GM18867 (cell line): ENCODE results near the gene PRSS58.

ENCODE experiments used
- ATAC-seq: cut with Tn5 transposase; IDR thresholded peaks from one replicate; pipeline ENCODE4 v1.9.1; 2021; ENCODE audit warnings: mild to moderate bottlenecking, moderate library complexity; ENCODE audit not compliant: unreplicated experiment

PRSS58 gene

GRCh38 chr7:142228537-142229104, 29.2 kb downstream of the PRSS58 start:
- ATAC-seq, result no peak
